ENCODE data around the gene DPP4.
A peak's percentile ranks its signal among the peaks of the same experiment; 100 is the strongest.

The DPP4 gene

DNA sequence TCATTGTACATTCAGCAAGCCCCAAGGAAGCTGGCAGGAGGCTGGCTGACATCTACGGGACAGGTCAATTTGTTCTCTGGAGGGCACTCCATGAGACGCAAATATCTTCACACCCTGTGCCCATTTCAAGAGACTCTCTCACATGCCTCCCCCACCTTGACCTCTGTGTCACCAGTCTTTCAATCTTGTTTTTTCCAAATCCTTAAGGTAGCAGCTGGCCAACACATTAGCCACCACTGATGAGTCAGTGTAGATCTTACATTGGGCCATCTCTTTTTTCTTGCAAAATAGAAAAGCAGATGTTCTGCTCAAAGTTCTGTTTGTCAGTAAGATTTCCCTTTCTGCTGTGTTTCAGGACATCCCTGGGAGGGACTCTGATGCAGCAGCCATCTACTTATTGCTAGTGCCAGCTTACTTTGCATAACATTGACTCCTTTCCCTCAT is 1.7 kb upstream of the DPP4 start:
- Histone ChIP-seq H3K4me2 (ENCODE audit: low read length, poor library complexity, severe bottlenecking) (no peak overlapping the region), H3K18ac (ENCODE audit: low read depth in 1 of 2, low read length in 2 of 2) (peak overlapping the region in 1 of 2 experiments; percentile 78), H3K79me1 (replicated peaks; ENCODE audit: low read length, poor library complexity, severe bottlenecking) (no peaks in the 10 kb centered on the region), H3K23ac (ENCODE audit: low read length in 2 of 2) (peak overlapping the region in 1 of 2 experiments; percentile 96), H3K27me3 (ENCODE audit: control insufficient read depth in 1 of 2, insufficient read depth in 1 of 2, low read length in 2 of 2) (no peaks in the 10 kb centered on the region), H2BK5ac (ENCODE audit: low read depth, low read length, poor library complexity, severe bottlenecking) (no peak overlapping the region), H3K14ac (ENCODE audit: low read length in 2 of 2) (peak overlapping the region in 1 of 2 experiments; percentile 79), H3K36me3 (ENCODE audit: control insufficient read depth in 1 of 2, insufficient read depth in 2 of 2, low read depth in 1 of 2, low read length in 2 of 2) (peaks cover 0 to 41% of the 10 kb centered on the region in 2 experiments), H4K8ac (ENCODE audit: low read length) (no peak overlapping the region), H3K9ac (ENCODE audit: low read length) (peak overlapping the region; percentile 98), H2BK15ac (ENCODE audit: low read depth, poor library complexity, severe bottlenecking) (no peak overlapping the region), H3K9me3 (ENCODE audit: control insufficient read depth, low read length) (peaks cover 39% of the 10 kb centered on the region), H2AFZ (ENCODE audit: low read depth, low read length) (no peak overlapping the region), H3K4me3 (ENCODE audit: insufficient read depth in 1 of 2, low read depth in 1 of 2, low read length in 2 of 2) (peak overlapping the region in 1 of 2 experiments; percentile 91), H2BK12ac (ENCODE audit: low read length in 2 of 2) (peak overlapping the region in 1 of 2 experiments; percentile 83), H3K27ac (ENCODE audit: low read length, poor library complexity, severe bottlenecking) (no peak overlapping the region), H2BK120ac (ENCODE audit: low read depth, low read length) (no peak overlapping the region), H3K4ac (ENCODE audit: low read depth in 1 of 2, low read length in 2 of 2) (peak overlapping the region in 1 of 2 experiments; percentile 29), H2AK5ac (ENCODE audit: low read length, severe bottlenecking) (no peak overlapping the region), H3K4me1 (ENCODE audit: control insufficient read depth, insufficient read depth, low read depth, low read length) (peaks cover 19% of the 10 kb centered on the region), H4K91ac (ENCODE audit: low read length) (no peak overlapping the region)
- 79% methylated on average over 2 of the region's 2 CpGs for WGBS
- peak; percentile 66 for DNase-seq

DNA sequence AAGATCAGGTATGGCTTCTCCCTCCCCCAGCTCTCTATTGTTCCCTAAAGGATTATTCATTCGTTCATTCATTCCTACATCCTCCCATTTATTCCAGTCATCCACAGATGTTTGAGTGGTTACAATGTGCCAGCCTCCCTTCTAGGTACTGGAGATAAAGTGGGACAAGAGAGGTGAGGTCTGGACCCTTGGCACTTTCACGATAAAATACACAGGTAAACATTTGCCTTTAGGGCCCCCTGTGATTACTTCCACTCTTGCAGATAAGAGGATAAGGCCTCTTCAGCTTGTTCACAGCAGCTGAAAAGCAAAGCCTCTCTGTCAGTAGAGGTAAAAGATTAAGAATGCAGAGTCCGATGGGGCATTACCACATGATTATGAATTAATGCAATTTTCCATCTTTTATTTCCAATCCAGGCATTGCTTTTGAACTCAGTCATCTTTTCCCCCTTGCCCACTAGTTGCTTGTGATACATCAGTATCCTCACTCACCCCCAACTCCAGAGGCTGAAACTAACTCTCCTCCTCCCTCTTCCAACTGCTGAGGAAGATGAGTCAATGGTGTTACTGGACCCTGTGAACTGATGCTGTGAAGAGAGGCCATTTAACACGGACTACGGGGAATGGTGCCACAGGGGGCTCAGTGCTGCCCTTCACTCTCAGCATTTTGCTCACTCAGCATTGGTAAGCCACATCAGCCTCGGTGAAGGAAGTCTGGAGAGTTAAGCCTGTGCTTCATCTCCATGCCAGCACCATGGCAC is 1.1 kb upstream of the DPP4 start:
- no peak overlapping the region for H2BK120ac ChIP-seq (ENCODE audit: low read depth, low read length)
- H3K27ac ChIP-seq (ENCODE audit: low read length, poor library complexity, severe bottlenecking): no peak overlapping the region
- peaks cover 0 to 47% of the 10 kb centered on the region in 2 experiments for H3K36me3 ChIP-seq (ENCODE audit: control insufficient read depth in 1 of 2, insufficient read depth in 2 of 2, low read depth in 1 of 2, low read length in 2 of 2)
- H2BK15ac ChIP-seq (ENCODE audit: low read depth, poor library complexity, severe bottlenecking): no peak overlapping the region
- DNase-seq: peak; percentile 59
- H2BK5ac ChIP-seq (ENCODE audit: low read depth, low read length, poor library complexity, severe bottlenecking): no peak overlapping the region
- no peak overlapping the region for H2AFZ ChIP-seq (ENCODE audit: low read depth, low read length)
- H3K79me1 ChIP-seq (replicated peaks; ENCODE audit: low read length, poor library complexity, severe bottlenecking): no peaks in the 10 kb centered on the region
- peaks cover 19% of the 10 kb centered on the region for H3K4me1 ChIP-seq (ENCODE audit: control insufficient read depth, insufficient read depth, low read depth, low read length)
- peak overlapping the region in 1 of 2 experiments; percentile 29 for H3K4ac ChIP-seq (ENCODE audit: low read depth in 1 of 2, low read length in 2 of 2)
- H4K91ac ChIP-seq (ENCODE audit: low read length): peak overlapping the region; percentile 2
- H3K23ac ChIP-seq (ENCODE audit: low read length in 2 of 2): peak overlapping the region in 1 of 2 experiments; percentile 96
- 59% methylated on average over 5 of the region's 6 CpGs for WGBS
- H3K18ac ChIP-seq (ENCODE audit: low read depth in 1 of 2, low read length in 2 of 2): peak overlapping the region in 1 of 2 experiments; percentile 78
- H3K9ac ChIP-seq (ENCODE audit: low read length): peak overlapping the region; percentile 98
- no peaks in the 10 kb centered on the region for H3K27me3 ChIP-seq (ENCODE audit: control insufficient read depth in 1 of 2, insufficient read depth in 1 of 2, low read length in 2 of 2)
- H3K9me3 ChIP-seq (ENCODE audit: control insufficient read depth, low read length): peaks cover 35% of the 10 kb centered on the region
- H2BK12ac ChIP-seq (ENCODE audit: low read length in 2 of 2): peak overlapping the region in 1 of 2 experiments; percentile 83
- H3K4me2 ChIP-seq (ENCODE audit: low read length, poor library complexity, severe bottlenecking): no peak overlapping the region
- peak overlapping the region in 1 of 2 experiments; percentile 79 for H3K14ac ChIP-seq (ENCODE audit: low read length in 2 of 2)
- no peak overlapping the region for H4K8ac ChIP-seq (ENCODE audit: low read length)
- H3K4me3 ChIP-seq (ENCODE audit: insufficient read depth in 1 of 2, low read depth in 1 of 2, low read length in 2 of 2): peak overlapping the region in 1 of 2 experiments; percentile 91
- H2AK5ac ChIP-seq (ENCODE audit: low read length, severe bottlenecking): no peak overlapping the region

DNA sequence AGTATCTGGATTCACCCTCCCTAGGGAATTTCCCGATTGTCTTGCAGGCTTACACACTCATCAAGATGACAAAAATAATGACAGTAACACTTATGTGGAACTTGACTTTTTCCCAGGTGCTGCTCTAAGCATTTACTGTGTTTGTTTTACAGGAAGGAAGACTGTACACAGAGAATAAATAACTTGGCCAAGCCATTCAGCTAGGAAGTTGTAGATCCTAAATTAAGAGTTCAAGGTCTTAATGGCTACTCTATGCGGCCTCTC is 549 bp upstream of the DPP4 start:
- Histone ChIP-seq H3K36me3 (ENCODE audit: control insufficient read depth in 1 of 2, insufficient read depth in 2 of 2, low read depth in 1 of 2, low read length in 2 of 2) (peaks cover 0 to 52% of the 10 kb centered on the region in 2 experiments), H3K18ac (ENCODE audit: low read depth in 1 of 2, low read length in 2 of 2) (no peak overlapping the region), H3K27me3 (ENCODE audit: control insufficient read depth in 1 of 2, insufficient read depth in 1 of 2, low read length in 2 of 2) (no peaks in the 10 kb centered on the region), H3K4ac (ENCODE audit: low read depth in 1 of 2, low read length in 2 of 2) (no peak overlapping the region), H3K9ac (ENCODE audit: low read length) (peak overlapping the region; percentile 98), H4K8ac (ENCODE audit: low read length) (no peak overlapping the region), H3K23ac (ENCODE audit: low read length in 2 of 2) (no peak overlapping the region), H2BK12ac (ENCODE audit: low read length in 2 of 2) (no peak overlapping the region), H3K79me1 (replicated peaks; ENCODE audit: low read length, poor library complexity, severe bottlenecking) (no peaks in the 10 kb centered on the region), H3K4me1 (ENCODE audit: control insufficient read depth, insufficient read depth, low read depth, low read length) (peaks cover 19% of the 10 kb centered on the region), H3K14ac (ENCODE audit: low read length in 2 of 2) (no peak overlapping the region), H3K9me3 (ENCODE audit: control insufficient read depth, low read length) (peaks cover 29% of the 10 kb centered on the region), H2BK5ac (ENCODE audit: low read depth, low read length, poor library complexity, severe bottlenecking) (no peak overlapping the region), H2BK15ac (ENCODE audit: low read depth, poor library complexity, severe bottlenecking) (no peak overlapping the region), H3K27ac (ENCODE audit: low read length, poor library complexity, severe bottlenecking) (no peak overlapping the region), H2BK120ac (ENCODE audit: low read depth, low read length) (no peak overlapping the region), H3K4me3 (ENCODE audit: insufficient read depth in 1 of 2, low read depth in 1 of 2, low read length in 2 of 2) (peak overlapping the region in 1 of 2 experiments; percentile 91), H2AFZ (ENCODE audit: low read depth, low read length) (no peak overlapping the region), H3K4me2 (ENCODE audit: low read length, poor library complexity, severe bottlenecking) (peak overlapping the region; percentile 91), H2AK5ac (ENCODE audit: low read length, severe bottlenecking) (no peak overlapping the region), H4K91ac (ENCODE audit: low read length) (no peak overlapping the region)
- WGBS: 70% methylated on average over 1 of the region's 2 CpGs
- no peak for DNase-seq

DNA sequence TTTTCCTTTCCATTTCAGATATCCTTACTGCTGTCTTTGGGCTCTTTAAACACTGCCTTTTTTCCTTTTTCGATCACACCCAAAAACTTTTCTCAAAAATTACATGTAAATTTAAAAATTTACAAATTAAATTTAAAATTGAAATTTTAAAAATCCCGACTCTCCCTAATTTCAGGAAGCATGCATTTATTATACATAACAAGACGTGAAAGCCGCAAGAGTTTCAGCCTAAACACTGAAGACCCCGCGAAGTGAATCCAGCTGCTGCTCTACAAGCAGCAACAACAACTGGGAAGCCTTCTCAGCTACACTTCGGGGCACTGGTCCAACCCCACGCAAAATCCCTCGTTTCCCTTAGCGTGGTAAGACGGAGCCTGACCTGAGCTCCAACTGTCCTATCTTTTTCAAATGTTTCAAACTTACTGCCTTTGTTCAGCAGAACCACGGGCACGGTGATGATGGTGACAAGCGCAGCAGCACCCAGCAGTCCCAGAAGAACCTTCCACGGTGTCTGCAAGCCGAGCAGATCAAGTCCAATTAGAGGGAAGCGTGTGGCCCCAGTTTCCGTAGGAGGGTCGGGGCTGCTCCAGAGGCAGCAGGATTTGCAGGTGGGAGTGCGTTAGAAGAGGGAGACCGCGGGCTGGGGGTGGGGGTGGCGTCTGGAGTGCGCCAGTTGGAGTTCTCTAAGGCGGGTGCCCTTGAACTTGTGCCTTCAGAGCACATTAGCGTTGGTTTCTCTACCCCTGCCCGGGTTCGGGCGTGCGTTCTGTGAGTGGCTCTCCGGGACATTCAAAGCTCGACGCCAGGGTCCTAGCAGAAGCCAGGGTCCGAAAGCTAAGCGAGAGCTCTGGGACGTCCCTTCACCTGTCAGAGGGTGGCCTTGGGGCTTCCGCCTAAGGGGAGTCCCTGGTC is 783 bp downstream of the DPP4 start:
- WGBS: 8% methylated on average over 35 of the region's 37 CpGs
- H3K4me3 ChIP-seq (ENCODE audit: insufficient read depth in 1 of 2, low read depth in 1 of 2, low read length in 2 of 2): peak overlapping the region; percentile 59 to 91
- H3K27me3 ChIP-seq (ENCODE audit: control insufficient read depth in 1 of 2, insufficient read depth in 1 of 2, low read length in 2 of 2): no peaks in the 10 kb centered on the region
- no peak overlapping the region for H2AFZ ChIP-seq (ENCODE audit: low read depth, low read length)
- H2BK15ac ChIP-seq (ENCODE audit: low read depth, poor library complexity, severe bottlenecking): peak overlapping the region; percentile 91
- no peak overlapping the region for H3K23ac ChIP-seq (ENCODE audit: low read length in 2 of 2)
- H3K27ac ChIP-seq (ENCODE audit: low read length, poor library complexity, severe bottlenecking): peak overlapping the region; percentile 75
- H4K8ac ChIP-seq (ENCODE audit: low read length): peak overlapping the region; percentile 43
- DNase-seq: peak; percentile 41
- no peaks in the 10 kb centered on the region for H3K79me1 ChIP-seq (replicated peaks; ENCODE audit: low read length, poor library complexity, severe bottlenecking)
- H3K9ac ChIP-seq (ENCODE audit: low read length): peak overlapping the region; percentile 98
- H2AK5ac ChIP-seq (ENCODE audit: low read length, severe bottlenecking): no peak overlapping the region
- peaks cover 21% of the 10 kb centered on the region for H3K4me1 ChIP-seq (ENCODE audit: control insufficient read depth, insufficient read depth, low read depth, low read length)
- H2BK120ac ChIP-seq (ENCODE audit: low read depth, low read length): peak overlapping the region; percentile 92
- peak overlapping the region; percentile 91 for H3K4me2 ChIP-seq (ENCODE audit: low read length, poor library complexity, severe bottlenecking)
- H2BK12ac ChIP-seq (ENCODE audit: low read length in 2 of 2): peak overlapping the region; percentile 38 to 51
- H3K18ac ChIP-seq (ENCODE audit: low read depth in 1 of 2, low read length in 2 of 2): peak overlapping the region; percentile 29 to 76
- H3K9me3 ChIP-seq (ENCODE audit: control insufficient read depth, low read length): peaks cover 17% of the 10 kb centered on the region
- peaks cover 0 to 66% of the 10 kb centered on the region in 2 experiments for H3K36me3 ChIP-seq (ENCODE audit: control insufficient read depth in 1 of 2, insufficient read depth in 2 of 2, low read depth in 1 of 2, low read length in 2 of 2)
- H4K91ac ChIP-seq (ENCODE audit: low read length): peak overlapping the region; percentile 58
- no peak overlapping the region for H3K14ac ChIP-seq (ENCODE audit: low read length in 2 of 2)
- H3K4ac ChIP-seq (ENCODE audit: low read depth in 1 of 2, low read length in 2 of 2): peak overlapping the region; percentile 47 to 57
- H2BK5ac ChIP-seq (ENCODE audit: low read depth, low read length, poor library complexity, severe bottlenecking): no peak overlapping the region
